Stimulated activated effector memory CD8-positive, alpha-beta T cell treated with anti-CD3 and anti-CD28 coated beads, Interleukin-12 subunit alpha, Interleukin-12 subunit beta, amount 100 ng/mL, for 72 hours (primary cell): ENCODE results near the gene TIAM1.

Source experiments
- ATAC-seq: fragments of 150-1000 bp; cut with Tn5 transposase; 2 replicates; pipeline ENCODE4 v1.10.0; 2021
- DNase-seq, 2 donors: peaks; one replicate each; pipeline ENCODE4 v3.0.0; 2021 to 2022; ENCODE audit warnings: low spot score in 2 of 2
- H3K27ac Mint-ChIP-seq: one replicate; pipeline ENCODE4 v1.8.0; 2022; ENCODE audit warnings: mild to moderate bottlenecking, mixed read lengths
- H3K36me3 Mint-ChIP-seq: one replicate; pipeline ENCODE4 v1.8.0; 2022; ENCODE audit warnings: mild to moderate bottlenecking, mixed read lengths
- H3K4me1 Mint-ChIP-seq: one replicate; pipeline ENCODE4 v1.8.0; 2022; ENCODE audit warnings: mixed read lengths
- H3K4me3 Mint-ChIP-seq: one replicate; pipeline ENCODE4 v1.8.0; 2022; ENCODE audit warnings: mild to moderate bottlenecking, mixed read lengths
- H3K9me3 Mint-ChIP-seq: one replicate; pipeline ENCODE4 v1.8.0; 2022; ENCODE audit warnings: mixed read lengths

Gene TIAM1

DNA sequence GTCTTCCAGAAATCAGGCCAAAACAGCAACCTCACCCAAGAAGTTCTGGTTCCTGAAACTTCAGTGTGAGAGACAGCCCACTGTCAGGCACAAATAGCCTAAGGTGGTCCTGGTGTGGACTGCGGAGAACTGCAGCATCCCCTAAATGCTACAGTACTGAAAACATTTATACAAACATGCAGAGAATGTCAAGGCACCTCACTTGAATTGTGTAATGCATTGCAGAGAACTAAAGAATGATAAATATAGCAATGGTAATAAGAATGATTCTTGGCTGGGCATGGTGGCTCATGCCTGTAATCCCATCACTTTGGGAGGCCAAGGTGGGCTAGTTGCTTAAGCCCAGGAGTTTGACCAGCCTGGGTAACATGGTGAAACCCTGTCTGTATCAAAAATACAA lies 138.6 kb downstream of the TIAM1 start:
- Mint-ChIP-seq H3K4me1 (no peaks in the 10 kb centered on the region), H3K27ac (no peak overlapping the region), H3K4me3 (no peak overlapping the region), H3K9me3 (no peaks in the 10 kb centered on the region), H3K36me3 (peaks cover 37% of the 10 kb centered on the region)
- DNase-seq (no peak), ATAC-seq (no peak)

DNA sequence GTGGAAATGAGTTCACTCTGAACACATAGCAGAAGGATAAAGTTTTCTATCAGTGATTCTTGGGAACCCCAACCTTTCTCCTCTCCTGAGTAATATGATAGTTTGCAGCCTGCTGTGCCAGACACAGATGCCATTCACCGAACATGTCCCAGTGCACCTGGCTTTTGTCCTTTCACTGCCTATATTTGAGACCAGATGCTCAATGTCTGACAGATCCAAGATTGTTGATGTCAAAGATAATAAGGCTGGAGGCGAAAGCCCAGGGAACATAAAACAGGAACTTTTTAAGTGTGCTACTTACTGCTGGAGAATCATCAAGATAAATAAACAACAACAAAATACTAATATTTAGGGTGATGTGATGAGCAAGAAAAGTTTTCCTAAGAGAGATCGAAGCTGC lies 139.3 kb downstream of the TIAM1 start:
- no peaks in the 10 kb centered on the region for H3K9me3 Mint-ChIP-seq
- no peak overlapping the region for H3K4me3 Mint-ChIP-seq
- DNase-seq (no peak), ATAC-seq (no peak)
- H3K4me1 Mint-ChIP-seq, result no peaks in the 10 kb centered on the region
- peaks cover 35% of the 10 kb centered on the region for H3K36me3 Mint-ChIP-seq
- no peak overlapping the region for H3K27ac Mint-ChIP-seq

DNA sequence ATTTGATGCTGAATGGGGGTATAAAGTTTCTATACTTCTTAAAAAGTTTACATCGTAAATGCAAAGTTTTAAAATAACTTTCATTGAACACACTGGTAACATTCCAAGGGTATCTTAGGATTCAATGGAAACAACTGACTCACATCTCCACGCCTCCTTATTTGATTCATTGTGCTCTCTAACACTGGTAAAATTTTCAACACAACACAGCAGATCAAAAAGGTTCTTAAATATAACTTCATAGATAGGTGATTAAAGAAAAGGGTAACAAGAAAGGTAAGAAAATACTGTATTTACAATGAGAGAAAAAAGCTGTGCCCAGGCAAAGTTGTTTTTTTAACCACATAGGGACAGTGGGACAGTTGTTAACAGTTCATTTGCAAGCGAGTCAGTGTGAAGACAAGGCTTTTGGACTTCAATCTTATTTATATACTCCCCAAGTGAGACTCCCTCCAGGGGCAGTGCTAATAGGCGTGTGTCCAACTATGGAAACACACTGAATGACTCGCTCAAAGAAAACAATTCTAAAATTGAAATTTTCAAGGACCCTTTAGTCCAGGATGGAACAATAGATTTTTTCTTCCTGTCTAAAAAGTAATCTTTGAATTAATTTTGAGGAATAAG lies 140.5 kb downstream of the TIAM1 start:
- DNase-seq, result no peak
- peaks cover 24% of the 10 kb centered on the region for H3K36me3 Mint-ChIP-seq
- H3K9me3 Mint-ChIP-seq, result no peaks in the 10 kb centered on the region
- no peak for ATAC-seq
- no peak overlapping the region for H3K27ac Mint-ChIP-seq
- no peak overlapping the region for H3K4me3 Mint-ChIP-seq
- no peaks in the 10 kb centered on the region for H3K4me1 Mint-ChIP-seq

DNA sequence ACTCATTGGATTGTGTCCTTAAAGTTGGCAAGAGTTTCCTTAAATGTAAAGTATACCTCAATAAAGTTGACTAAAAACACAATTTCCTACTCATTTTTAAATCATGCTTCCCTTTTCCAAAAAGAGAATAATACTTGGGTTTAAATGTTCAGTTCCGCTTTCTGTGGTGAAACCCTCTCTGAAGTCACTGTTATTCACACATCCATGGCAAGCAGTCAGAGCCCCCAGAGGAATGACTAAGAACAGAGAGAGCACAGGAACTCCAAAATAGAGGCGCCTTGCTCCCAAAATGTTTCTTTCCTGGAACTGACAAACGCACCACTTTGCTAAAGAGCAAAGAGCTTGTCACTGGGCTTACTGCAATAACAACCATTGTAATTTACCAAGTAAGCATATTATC lies 142.5 kb downstream of the TIAM1 start:
- Mint-ChIP-seq H3K36me3 (peaks cover 10% of the 10 kb centered on the region), H3K27ac (no peak overlapping the region), H3K4me3 (no peak overlapping the region), H3K4me1 (no peaks in the 10 kb centered on the region), H3K9me3 (no peaks in the 10 kb centered on the region)
- DNase-seq (no peak), ATAC-seq (no peak)

DNA sequence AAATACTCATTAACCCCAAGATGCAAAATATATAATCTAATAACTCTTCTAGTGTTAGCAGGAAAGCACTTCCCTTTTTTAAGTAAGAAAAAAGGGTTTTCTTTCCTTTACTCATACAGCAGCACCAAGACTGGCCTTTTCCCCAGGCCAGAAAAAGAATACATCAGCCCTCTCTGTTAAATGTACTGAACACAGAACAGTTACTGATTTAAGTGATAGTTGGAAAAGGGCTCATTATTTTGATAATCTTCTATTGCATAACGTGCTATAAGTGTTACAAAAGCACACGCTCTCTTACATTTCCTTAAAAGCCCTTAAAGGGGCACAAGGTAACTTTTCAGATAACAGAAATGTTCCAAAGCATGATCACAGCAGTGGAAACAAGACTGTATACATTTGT lies 142.9 kb downstream of the TIAM1 start:
- Mint-ChIP-seq H3K4me3 (no peak overlapping the region), H3K36me3 (peaks cover 10% of the 10 kb centered on the region), H3K4me1 (no peaks in the 10 kb centered on the region), H3K27ac (no peak overlapping the region), H3K9me3 (no peaks in the 10 kb centered on the region)
- DNase-seq (no peak), ATAC-seq (no peak)

DNA sequence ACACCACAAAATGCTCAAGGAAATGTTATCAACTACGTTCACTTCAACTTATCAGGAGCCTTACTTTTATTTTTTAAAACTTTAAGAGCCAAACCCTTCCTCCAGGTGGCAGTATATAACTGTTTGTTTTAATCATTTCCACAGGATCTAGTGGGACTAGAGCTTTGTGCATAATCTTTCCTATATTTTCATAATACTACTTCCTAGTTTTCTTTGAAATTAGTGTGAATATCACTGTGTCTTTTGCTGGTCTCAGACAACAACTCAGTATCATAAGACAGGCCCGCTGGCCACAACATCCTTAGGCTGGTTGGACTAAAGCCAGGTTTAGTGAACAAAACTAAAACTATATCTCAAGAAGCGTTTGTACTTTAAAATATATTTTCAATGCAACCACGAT lies 145.5 kb downstream of the TIAM1 start:
- peak; percentile 42 for ATAC-seq
- DNase-seq, result no peak
- Mint-ChIP-seq H3K36me3 (peaks cover 9% of the 10 kb centered on the region), H3K4me3 (no peak overlapping the region), H3K4me1 (peaks cover 11% of the 10 kb centered on the region), H3K27ac (no peak overlapping the region), H3K9me3 (no peaks in the 10 kb centered on the region)

DNA sequence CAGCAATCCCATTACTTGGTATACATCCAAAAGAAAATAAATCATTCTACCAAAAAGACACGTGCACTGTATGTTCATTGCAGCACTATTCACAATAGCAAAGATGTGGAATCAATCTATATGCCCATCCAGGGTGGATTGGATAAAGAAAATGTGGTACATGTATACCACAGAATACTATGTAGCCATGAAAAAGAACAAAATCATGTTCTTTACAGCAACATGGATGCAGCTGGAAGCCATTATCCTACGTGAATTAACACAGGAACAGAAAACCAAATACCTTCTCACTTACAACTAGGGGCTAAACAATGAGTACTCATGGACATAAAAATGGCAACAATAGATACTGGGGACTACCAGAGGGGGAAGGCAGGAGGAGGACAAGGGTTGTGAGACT lies 147.3 kb downstream of the TIAM1 start:
- H3K27ac Mint-ChIP-seq, result no peak overlapping the region

DNA sequence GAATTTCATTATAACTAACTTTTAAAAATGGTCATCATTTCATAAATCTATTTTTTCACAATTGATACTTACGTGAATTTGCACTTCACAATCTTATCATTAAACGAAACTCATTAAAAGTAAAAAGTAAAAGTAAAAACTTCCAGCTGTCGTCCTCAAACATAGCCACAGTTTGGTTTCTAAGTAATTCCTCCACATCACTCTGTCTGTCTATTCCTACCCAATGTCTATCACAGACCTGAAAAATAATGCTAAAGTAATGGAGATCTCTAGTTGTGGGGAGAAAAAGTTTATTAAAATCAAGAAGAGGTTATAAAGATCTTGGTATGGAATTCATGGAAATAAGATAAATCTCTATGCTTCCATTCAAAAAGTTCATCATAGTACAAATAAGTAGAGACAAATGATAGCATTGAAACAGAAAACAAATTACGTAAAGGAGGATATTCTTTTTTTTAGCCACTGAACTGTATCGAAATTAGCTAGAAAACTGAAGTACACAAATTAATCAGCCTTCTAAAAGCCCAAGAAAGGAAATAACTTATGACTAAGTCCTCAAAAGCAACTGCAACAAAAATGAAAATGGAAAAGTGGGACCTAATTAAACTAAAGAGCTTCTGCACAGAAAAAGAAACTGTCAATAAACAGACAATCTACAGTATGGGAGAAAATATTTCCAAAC lies 148.6 kb downstream of the TIAM1 start:
- H3K4me3 Mint-ChIP-seq, result peak overlapping the region; percentile 46
- H3K4me1 Mint-ChIP-seq, result peaks cover 11% of the 10 kb centered on the region
- peak overlapping the region; percentile 6 for H3K27ac Mint-ChIP-seq
- peaks cover 14% of the 10 kb centered on the region for H3K36me3 Mint-ChIP-seq
- ATAC-seq, result peak; percentile 76
- no peaks in the 10 kb centered on the region for H3K9me3 Mint-ChIP-seq
- DNase-seq, result no peak

More for the DNA sequence above, 147.3 kb downstream of the TIAM1 start:
- Mint-ChIP-seq H3K36me3 (peaks cover 14% of the 10 kb centered on the region), H3K9me3 (no peaks in the 10 kb centered on the region), H3K4me1 (peaks cover 11% of the 10 kb centered on the region), H3K4me3 (no peak overlapping the region)
- DNase-seq (no peak), ATAC-seq (no peak)

DNA sequence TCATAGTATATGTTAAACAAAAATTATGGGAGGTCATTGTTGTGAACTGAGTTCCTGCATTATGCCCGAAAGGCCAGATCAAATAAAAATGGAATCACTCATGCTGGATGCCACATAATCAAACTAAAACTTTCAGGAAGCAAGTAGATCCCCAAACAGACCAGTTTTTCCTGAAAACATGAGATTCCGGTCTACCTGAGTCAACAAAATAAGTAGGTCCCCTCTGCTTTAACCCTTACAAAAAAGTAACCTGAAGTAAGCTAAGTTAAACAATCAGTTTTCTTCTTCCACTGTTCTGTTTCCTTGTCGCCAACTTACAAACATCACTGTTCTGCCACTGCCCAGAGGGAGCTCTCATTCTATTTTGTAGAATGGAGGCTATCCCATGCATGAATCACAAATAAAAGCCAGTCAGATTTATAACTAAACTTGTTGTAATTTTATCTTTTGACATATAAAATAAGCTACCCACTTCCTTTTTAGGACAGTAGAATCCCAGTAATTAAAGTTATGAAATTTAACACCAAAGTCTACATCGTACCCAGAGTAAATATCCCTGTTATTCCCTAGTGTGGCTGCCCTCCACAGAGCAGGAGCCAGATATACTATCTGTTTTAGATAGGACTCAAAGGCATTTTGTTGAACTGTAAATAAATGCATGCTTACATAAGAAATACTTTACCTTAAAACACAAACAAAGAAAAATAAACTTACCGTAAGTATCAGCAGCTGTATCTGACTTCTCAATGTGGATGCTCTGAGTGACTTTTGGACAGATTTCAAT lies 149.4 kb downstream of the TIAM1 start:
- no peak for ATAC-seq
- Mint-ChIP-seq H3K36me3 (peaks cover 14% of the 10 kb centered on the region), H3K4me3 (peak overlapping the region; percentile 46), H3K27ac (no peak overlapping the region), H3K4me1 (peaks cover 11% of the 10 kb centered on the region), H3K9me3 (no peaks in the 10 kb centered on the region)
- no peak for DNase-seq

DNA sequence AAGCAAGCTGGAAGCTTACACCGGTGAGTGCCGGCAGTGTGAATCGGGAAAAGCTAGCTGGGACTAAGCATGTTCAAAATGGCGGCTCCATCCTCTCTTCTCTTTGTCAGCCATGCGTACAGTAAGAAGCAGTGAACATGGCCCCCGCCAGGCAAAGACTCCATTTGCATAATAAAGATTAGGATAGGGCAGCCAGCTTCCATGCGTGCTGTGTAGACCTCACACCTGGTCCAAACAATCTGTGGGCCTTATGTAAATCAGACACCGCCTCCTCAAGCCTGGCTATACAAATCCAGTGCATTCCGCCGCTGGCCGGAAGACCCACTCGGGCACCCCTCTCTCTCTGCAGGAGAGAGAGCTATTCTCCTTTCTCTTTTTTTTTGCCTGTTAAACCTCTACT lies 150.3 kb downstream of the TIAM1 start:
- DNase-seq (no peak), ATAC-seq (no peak)
- H3K4me1 Mint-ChIP-seq, result peaks cover 11% of the 10 kb centered on the region
- H3K4me3 Mint-ChIP-seq, result no peak overlapping the region
- H3K36me3 Mint-ChIP-seq, result peaks cover 14% of the 10 kb centered on the region
- H3K9me3 Mint-ChIP-seq, result no peaks in the 10 kb centered on the region
- H3K27ac Mint-ChIP-seq, result no peak overlapping the region

DNA sequence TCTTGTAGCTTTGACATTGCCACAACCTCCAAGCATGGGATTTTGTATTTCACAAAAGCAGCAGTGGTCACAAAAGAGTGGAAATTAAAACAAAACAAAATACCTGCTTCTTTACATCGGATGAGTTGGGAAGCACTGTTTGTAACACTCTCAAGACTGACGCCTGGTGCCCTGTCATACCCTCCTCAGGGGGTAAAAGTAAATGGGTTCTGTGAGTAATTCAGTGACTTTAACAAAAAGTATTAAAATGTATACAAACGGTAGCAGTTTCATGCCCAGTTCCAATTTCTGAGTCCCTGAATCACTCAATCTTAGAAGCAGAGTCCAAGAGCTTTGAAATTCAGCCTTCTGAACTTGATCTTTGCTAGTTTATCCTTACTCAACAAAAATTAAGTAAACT lies 152.5 kb downstream of the TIAM1 start:
- DNase-seq (no peak), ATAC-seq (peak; percentile 73)
- H3K27ac Mint-ChIP-seq, result no peak overlapping the region
- no peak overlapping the region for H3K4me3 Mint-ChIP-seq
- H3K4me1 Mint-ChIP-seq, result peaks cover 23% of the 10 kb centered on the region
- H3K36me3 Mint-ChIP-seq, result peaks cover 14% of the 10 kb centered on the region
- no peaks in the 10 kb centered on the region for H3K9me3 Mint-ChIP-seq

DNA sequence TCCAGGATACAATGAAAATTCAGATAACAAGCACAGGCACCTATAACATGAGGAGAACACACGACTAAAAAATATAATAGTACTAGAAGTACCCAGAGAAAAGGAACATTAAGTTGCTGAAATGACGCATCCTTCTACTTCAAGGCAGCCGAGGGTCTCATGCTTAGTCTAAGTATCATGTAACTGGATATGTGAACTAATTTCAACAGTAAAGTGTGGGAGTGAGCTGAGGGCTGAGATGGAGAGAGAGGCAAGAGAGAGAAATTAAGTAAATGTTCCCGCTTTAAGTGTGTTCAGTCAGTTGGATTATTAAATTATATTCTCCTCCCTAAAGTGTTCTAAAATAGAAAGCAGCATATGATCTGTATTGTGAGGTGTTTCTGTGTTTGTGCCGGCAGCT lies 153.5 kb downstream of the TIAM1 start:
- DNase-seq (no peak), ATAC-seq (no peak)
- no peak overlapping the region for H3K27ac Mint-ChIP-seq
- H3K36me3 Mint-ChIP-seq, result peaks cover 14% of the 10 kb centered on the region
- no peaks in the 10 kb centered on the region for H3K9me3 Mint-ChIP-seq
- H3K4me3 Mint-ChIP-seq, result no peak overlapping the region
- H3K4me1 Mint-ChIP-seq, result peaks cover 23% of the 10 kb centered on the region

DNA sequence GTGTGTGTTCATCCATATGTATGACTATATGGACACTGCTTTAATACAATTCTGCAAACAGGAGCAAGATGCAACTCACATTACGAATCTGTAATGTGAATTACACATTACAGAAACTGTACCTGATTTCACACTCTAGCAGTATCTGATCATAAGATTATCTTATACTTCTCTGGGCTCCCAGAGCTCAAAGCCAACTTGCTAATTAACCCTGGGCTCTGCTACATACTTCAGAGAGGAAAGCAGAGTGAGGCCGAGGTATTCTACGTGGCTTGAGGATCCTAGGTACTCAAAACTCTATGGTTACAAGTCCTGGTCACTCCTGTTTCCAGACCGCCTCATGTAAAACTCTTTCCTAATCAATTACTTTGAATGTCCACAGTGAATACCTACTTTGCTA lies 156.6 kb downstream of the TIAM1 start:
- H3K27ac Mint-ChIP-seq, result no peak overlapping the region

DNA sequence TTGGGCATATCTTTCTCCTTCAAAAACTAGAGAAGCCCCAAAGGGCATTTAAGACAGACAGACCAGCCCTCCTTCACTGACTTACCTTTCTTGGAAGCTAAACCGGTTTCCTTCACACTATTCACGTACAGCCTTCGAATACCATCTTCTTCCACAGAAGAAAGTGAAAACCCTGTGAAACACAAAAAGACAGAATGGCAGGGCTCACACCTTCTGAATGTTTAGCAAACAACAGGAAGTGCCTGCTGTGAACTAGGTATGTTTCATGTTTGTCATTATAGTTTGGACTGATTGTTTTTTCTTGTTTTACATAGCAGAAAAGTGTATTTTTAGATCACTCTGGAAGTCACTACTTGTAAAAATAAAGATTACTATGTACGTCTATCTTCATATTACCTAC lies 157.1 kb downstream of the TIAM1 start:
- H3K4me3 Mint-ChIP-seq, result no peak overlapping the region
- no peak for ATAC-seq
- peaks cover 43% of the 10 kb centered on the region for H3K4me1 Mint-ChIP-seq

More for the DNA sequence above, 156.6 kb downstream of the TIAM1 start:
- no peak for ATAC-seq
- H3K36me3 Mint-ChIP-seq, result no peaks in the 10 kb centered on the region
- no peak for DNase-seq
- H3K4me3 Mint-ChIP-seq, result no peak overlapping the region
- H3K9me3 Mint-ChIP-seq, result no peaks in the 10 kb centered on the region
- peaks cover 38% of the 10 kb centered on the region for H3K4me1 Mint-ChIP-seq

DNA sequence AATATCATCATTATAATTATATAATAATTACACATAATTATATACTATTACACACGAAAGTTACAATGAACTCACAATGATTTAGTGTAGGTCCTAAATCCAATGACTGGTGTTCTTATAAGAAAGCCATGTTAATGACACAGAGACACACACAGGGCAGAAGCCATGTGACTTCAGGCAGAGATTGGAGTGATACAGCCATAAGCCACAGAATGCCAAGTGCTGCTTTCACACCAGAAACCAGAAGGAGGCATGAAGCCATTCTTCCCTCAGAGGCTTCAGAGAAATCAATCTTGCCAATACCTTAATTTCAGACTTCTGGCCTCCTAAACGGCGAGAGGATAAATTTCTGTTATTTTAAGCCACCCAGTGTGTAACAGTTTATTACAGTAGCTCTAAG lies 158.4 kb downstream of the TIAM1 start:
- no peak for ATAC-seq
- no peak overlapping the region for H3K27ac Mint-ChIP-seq
- no peak for DNase-seq
- H3K4me1 Mint-ChIP-seq, result peaks cover 46% of the 10 kb centered on the region
- no peak overlapping the region for H3K4me3 Mint-ChIP-seq
- H3K36me3 Mint-ChIP-seq, result peaks cover 6% of the 10 kb centered on the region
- no peaks in the 10 kb centered on the region for H3K9me3 Mint-ChIP-seq

More for the DNA sequence above, 157.1 kb downstream of the TIAM1 start:
- H3K9me3 Mint-ChIP-seq, result no peaks in the 10 kb centered on the region
- no peak for DNase-seq
- no peak overlapping the region for H3K27ac Mint-ChIP-seq
- H3K36me3 Mint-ChIP-seq, result peaks cover 5% of the 10 kb centered on the region

DNA sequence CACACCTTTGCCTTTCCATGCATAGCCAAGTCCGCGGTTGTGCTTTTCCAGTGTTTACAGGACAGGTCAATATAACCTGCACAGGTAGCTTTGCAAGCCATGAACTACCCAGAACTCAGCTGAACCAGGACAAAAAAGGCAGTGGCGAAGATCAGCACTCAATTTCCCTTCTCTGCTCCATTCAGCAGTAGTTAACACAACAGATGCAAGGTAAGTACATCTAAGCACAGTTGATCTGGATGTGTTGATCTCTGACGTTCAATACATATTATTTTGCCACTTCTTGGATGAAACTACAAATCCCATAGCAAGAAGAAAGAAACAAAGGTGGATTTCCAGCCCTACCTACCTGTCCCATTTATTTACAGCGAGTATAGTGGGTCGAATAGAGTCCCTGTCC lies 159.2 kb downstream of the TIAM1 start:
- Mint-ChIP-seq H3K4me1 (peaks cover 46% of the 10 kb centered on the region), H3K27ac (no peak overlapping the region), H3K4me3 (peak overlapping the region; percentile 19), H3K36me3 (peaks cover 6% of the 10 kb centered on the region), H3K9me3 (no peaks in the 10 kb centered on the region)
- DNase-seq (no peak), ATAC-seq (no peak)
